Measurements from ENCODE around the gene SELENOP. TPM values are rescaled to one million over a fixed set of nuclear protein-coding genes. Genes with fewer than 3 reads are reported as not detected.

The SELENOP gene
- total and polyA plus RNA-seq, 2 of the 8 experiments (the other 6 are each of a cell fraction or from before 2014, with no cell fraction given): 5.5 to 19.4 TPM

- TF ChIP-seq TAF1 (IDR thresholded peaks at IDR 0.05; ENCODE audit: low read depth, low read length): no peak
- TF ChIP-seq RXRA (IDR thresholded peaks at IDR 0.05; ENCODE audit: insufficient read depth, low read depth, low read length): no peak
- no peak for TF ChIP-seq CHD1 (IDR thresholded peaks at IDR 0.05; ENCODE audit: low read depth, low read length)
- TF ChIP-seq TAF7 (optimal IDR thresholded peaks at IDR 0.05; ENCODE audit: borderline replicate concordance, low read depth, low read length): no peak
- TF ChIP-seq ZNF274 (IDR thresholded peaks at IDR 0.05; ENCODE audit: borderline replicate concordance, extremely low read depth, low read length): no peak
These were observed 23.8 kb downstream of the SELENOP start (continued) for GRCh38 chr5:42787845-42788244.
